Measurements from ENCODE around the gene WDR62.

WDR62 gene

DNA sequence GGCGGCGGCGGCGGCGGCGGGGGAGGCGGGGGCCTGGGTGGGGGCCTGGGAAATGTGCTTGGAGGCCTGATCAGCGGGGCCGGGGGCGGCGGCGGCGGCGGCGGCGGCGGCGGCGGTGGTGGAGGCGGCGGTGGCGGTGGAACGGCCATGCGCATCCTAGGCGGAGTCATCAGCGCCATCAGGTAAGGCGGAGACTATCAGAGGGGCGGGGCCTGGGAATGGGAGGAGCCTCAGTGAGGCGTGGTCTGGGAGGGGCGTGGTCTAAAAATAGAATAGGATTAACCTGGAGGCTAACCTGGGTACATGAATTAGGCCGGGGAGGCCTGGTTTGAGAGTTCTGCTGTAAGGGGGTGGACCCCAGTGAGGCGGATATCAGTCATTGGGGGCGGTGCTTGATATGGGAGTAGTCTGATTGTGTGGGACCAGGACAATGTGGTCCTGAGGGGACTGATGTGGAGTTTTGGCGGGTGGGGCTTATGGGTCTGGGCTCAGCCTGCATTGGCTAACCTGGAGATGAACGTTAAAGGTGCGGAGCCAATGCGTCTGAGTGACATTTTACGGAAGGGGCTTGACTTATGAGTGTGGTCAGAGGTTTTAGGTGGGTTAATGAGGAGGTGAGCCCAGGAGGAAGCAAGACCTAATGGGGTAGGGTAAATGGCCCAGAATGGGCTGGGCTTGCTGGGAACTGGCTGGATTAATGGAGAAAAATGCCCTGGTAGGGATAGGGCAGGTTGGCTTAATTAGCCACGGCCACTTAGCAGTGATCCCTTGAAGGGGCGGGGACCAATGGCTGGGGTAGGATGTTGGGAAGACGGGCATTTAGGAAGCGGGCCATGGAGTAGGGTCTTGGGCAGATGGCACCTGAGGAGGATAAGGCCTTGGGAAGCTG lies 86.6 kb downstream of the WDR62 start (continued):
- TF ChIP-seq, protein P1, sequence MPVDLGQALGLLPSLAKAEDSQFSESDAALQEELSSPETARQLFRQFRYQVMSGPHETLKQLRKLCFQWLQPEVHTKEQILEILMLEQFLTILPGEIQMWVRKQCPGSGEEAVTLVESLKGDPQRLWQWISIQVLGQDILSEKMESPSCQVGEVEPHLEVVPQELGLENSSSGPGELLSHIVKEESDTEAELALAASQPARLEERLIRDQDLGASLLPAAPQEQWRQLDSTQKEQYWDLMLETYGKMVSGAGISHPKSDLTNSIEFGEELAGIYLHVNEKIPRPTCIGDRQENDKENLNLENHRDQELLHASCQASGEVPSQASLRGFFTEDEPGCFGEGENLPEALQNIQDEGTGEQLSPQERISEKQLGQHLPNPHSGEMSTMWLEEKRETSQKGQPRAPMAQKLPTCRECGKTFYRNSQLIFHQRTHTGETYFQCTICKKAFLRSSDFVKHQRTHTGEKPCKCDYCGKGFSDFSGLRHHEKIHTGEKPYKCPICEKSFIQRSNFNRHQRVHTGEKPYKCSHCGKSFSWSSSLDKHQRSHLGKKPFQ (tag by site-specific recombination; IDR thresholded peaks at IDR 0.05): no peak
- TF ChIP-seq ZNF791 (tag by site-specific recombination; IDR thresholded peaks at IDR 0.05) (no peak), ZNF585B (tag by site-specific recombination; IDR thresholded peaks at IDR 0.05) (no peak), ZNF354C (tag by site-specific recombination; IDR thresholded peaks at IDR 0.05; ENCODE audit: borderline replicate concordance, low read depth) (no peak), ZBTB48 (tag by site-specific recombination; IDR thresholded peaks at IDR 0.05) (peak; percentile 93; the same call in 1 of the 2 replicates), ZNF530 (tag by site-specific recombination; IDR thresholded peaks at IDR 0.05; ENCODE audit: low read depth) (no peak), ZNF768 (tag by site-specific recombination; IDR thresholded peaks at IDR 0.05) (no peak), ZNF560 (tag by site-specific recombination; IDR thresholded peaks at IDR 0.05; ENCODE audit: borderline replicate concordance) (peak; percentile 77; the same call in 1 of the 2 replicates), SP7 (tag by site-specific recombination; IDR thresholded peaks at IDR 0.05) (peak; percentile 30; the same call in 1 of the 2 replicates), MZF1 (tag by site-specific recombination; IDR thresholded peaks at IDR 0.05; ENCODE audit: borderline replicate concordance) (no peak), ZNF169 (tag by site-specific recombination; IDR thresholded peaks at IDR 0.05) (no peak), ZNF292 (tag by site-specific recombination; IDR thresholded peaks at IDR 0.05; ENCODE audit: borderline replicate concordance, low read depth) (no peak), GFI1B (tag by site-specific recombination; IDR thresholded peaks at IDR 0.05) (no peak), ZNF10 (tag by site-specific recombination; IDR thresholded peaks at IDR 0.05) (no peak), BCL11A (tag by site-specific recombination; IDR thresholded peaks at IDR 0.05; ENCODE audit: low read depth) (no peak), ZNF664 (tag by site-specific recombination; IDR thresholded peaks at IDR 0.05) (no peak), ZNF202 (tag by site-specific recombination; IDR thresholded peaks at IDR 0.05; ENCODE audit: borderline replicate concordance) (no peak), ZNF121 (tag by site-specific recombination; IDR thresholded peaks at IDR 0.05) (no peak), ZNF776 (tag by site-specific recombination; IDR thresholded peaks at IDR 0.05; ENCODE audit: borderline replicate concordance) (no peak), ZFP37 (tag by site-specific recombination; IDR thresholded peaks at IDR 0.05) (no peak), ZNF670 (tag by site-specific recombination; IDR thresholded peaks at IDR 0.05; ENCODE audit: low read depth) (no peak), KLF7 (tag by site-specific recombination; IDR thresholded peaks at IDR 0.05; ENCODE audit: borderline replicate concordance) (no peak), MEIS1 (CRISPR knock-in tag; IDR thresholded peaks at IDR 0.05; ENCODE audit: borderline replicate concordance) (no peak), ZNF571 (tag by site-specific recombination; IDR thresholded peaks at IDR 0.05) (no peak), KLF16 (tag by site-specific recombination; IDR thresholded peaks at IDR 0.05) (peak; percentile 51; the same call in 1 of the 2 replicates), ZSCAN16 (tag by site-specific recombination; IDR thresholded peaks at IDR 0.05) (no peak)
- TF ChIP-seq, protein P2, sequence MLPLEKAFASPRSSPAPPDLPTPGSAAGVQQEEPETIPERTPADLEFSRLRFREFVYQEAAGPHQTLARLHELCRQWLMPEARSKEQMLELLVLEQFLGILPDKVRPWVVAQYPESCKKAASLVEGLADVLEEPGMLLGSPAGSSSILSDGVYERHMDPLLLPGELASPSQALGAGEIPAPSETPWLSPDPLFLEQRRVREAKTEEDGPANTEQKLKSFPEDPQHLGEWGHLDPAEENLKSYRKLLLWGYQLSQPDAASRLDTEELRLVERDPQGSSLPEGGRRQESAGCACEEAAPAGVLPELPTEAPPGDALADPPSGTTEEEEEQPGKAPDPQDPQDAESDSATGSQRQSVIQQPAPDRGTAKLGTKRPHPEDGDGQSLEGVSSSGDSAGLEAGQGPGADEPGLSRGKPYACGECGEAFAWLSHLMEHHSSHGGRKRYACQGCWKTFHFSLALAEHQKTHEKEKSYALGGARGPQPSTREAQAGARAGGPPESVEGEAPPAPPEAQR (tag by site-specific recombination; IDR thresholded peaks at IDR 0.05): no peak
- TF ChIP-seq, protein P3, sequence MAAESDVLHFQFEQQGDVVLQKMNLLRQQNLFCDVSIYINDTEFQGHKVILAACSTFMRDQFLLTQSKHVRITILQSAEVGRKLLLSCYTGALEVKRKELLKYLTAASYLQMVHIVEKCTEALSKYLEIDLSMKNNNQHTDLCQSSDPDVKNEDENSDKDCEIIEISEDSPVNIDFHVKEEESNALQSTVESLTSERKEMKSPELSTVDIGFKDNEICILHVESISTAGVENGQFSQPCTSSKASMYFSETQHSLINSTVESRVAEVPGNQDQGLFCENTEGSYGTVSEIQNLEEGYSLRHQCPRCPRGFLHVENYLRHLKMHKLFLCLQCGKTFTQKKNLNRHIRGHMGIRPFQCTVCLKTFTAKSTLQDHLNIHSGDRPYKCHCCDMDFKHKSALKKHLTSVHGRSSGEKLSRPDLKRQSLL (tag by site-specific recombination; IDR thresholded peaks at IDR 0.05): no peak
- TF ChIP-seq, protein P4, sequence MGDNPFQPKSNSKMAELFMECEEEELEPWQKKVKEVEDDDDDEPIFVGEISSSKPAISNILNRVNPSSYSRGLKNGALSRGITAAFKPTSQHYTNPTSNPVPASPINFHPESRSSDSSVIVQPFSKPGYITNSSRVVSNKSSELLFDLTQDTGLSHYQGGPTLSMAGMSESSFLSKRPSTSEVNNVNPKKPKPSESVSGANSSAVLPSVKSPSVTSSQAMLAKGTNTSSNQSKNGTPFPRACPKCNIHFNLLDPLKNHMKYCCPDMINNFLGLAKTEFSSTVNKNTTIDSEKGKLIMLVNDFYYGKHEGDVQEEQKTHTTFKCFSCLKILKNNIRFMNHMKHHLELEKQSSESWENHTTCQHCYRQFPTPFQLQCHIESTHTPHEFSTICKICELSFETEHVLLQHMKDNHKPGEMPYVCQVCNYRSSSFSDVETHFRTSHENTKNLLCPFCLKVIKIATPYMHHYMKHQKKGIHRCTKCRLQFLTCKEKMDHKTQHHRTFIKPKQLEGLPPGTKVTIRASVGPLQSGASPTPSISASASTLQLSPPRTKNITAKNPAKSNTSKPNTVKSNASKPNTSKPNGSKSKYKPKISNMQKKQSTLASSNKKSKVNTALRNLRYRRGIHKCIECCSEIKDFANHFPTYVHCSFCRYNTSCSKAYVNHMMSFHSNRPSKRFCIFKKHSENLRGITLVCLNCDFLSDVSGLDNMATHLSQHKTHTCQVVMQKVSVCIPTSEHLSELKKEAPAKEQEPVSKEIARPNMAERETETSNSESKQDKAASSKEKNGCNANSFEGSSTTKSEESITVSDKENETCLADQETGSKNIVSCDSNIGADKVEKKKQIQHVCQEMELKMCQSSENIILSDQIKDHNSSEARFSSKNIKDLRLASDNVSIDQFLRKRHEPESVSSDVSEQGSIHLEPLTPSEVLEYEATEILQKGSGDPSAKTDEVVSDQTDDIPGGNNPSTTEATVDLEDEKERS (tag by site-specific recombination; IDR thresholded peaks at IDR 0.05): peak; percentile 28; the same call in 1 of the 2 replicates
- TF ChIP-seq, protein P5, sequence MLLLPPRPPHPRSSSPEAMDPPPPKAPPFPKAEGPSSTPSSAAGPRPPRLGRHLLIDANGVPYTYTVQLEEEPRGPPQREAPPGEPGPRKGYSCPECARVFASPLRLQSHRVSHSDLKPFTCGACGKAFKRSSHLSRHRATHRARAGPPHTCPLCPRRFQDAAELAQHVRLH (tag by site-specific recombination; IDR thresholded peaks at IDR 0.05): no peak
- TF ChIP-seq, protein P6, sequence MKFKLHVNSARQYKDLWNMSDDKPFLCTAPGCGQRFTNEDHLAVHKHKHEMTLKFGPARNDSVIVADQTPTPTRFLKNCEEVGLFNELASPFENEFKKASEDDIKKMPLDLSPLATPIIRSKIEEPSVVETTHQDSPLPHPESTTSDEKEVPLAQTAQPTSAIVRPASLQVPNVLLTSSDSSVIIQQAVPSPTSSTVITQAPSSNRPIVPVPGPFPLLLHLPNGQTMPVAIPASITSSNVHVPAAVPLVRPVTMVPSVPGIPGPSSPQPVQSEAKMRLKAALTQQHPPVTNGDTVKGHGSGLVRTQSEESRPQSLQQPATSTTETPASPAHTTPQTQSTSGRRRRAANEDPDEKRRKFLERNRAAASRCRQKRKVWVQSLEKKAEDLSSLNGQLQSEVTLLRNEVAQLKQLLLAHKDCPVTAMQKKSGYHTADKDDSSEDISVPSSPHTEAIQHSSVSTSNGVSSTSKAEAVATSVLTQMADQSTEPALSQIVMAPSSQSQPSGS (tag by site-specific recombination; IDR thresholded peaks at IDR 0.05; ENCODE audit: low read depth): no peak; the same call in 1 of the 2 replicates

Data from HEK293 (cell line).